Measurements from ENCODE around the gene CDC42EP1. TPM values are rescaled to one million over a fixed set of nuclear protein-coding genes. Genes with fewer than 3 reads are reported as not detected.

Gene CDC42EP1
- total RNA-seq, 2 donors from 2014 or later, result 61.6 to 104 TPM

GRCh38 chr22:37517826-37518450 is 42.3 kb upstream of the CDC42EP1 start:
- H3K4me3 ChIP-seq, result no peak overlapping the region
- peaks cover 0 to 11% of the 10 kb centered on the region in 2 donors for H3K4me1 ChIP-seq (ENCODE audit: control insufficient read depth in 1 of 2, low read depth in 2 of 2)
- no peaks in the 10 kb centered on the region for H3K9me3 ChIP-seq
- H3K36me3 ChIP-seq, result no peaks in the 10 kb centered on the region
- no peak for DNase-seq (ENCODE audit: low spot score)
- no peak for ATAC-seq (ENCODE audit: insufficient number of reproducible peaks, low FRiP score, low read depth)
- TF ChIP-seq CTCF (IDR thresholded peaks at IDR 0.05), result no peak
- H3K27ac ChIP-seq, result no peak overlapping the region
- no peaks in the 10 kb centered on the region for H3K27me3 ChIP-seq (replicated peaks; ENCODE audit: insufficient read depth)

DNA sequence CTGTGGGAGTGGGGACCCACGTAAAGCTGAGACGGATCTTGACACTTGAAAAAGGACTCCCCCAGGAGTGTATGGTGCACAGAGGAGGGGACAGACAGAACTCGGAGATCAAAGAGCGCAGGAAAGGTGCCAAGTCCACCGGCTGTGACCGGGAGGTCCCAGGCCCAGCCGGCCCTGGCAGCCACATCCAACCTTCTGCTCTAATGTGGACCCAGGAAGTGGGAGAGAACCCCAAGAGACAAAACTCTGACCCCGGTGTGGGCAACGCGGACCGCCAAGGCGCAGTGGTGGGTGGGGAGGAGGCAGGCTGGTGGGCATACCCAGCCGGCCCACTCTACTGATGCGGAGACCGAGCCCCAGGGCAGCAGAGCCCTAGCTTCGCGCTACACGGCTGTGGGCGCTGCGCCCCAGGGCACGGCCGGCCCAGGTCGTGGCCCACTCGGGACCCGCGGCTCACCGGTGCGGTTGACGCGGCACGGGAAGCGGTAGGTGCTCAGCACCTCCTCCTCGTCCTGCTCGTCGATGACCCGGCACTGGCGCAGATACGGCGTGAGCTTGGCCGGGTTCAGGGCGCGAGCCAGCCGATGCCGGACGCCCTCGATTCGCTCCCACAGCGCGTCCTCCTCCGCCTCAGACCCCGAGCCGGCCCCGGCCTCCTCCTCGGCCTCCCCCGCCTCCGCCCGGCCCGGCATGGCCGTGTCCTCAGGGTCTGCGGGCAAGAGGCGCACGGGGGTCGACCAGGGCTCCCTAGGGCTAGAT is 41.6 kb upstream of the CDC42EP1 start:
- H3K4me3 ChIP-seq, result peak overlapping the region; percentile 74
- TF ChIP-seq CTCF (IDR thresholded peaks at IDR 0.05), result no peak
- peaks cover 0 to 11% of the 10 kb centered on the region in 2 donors for H3K4me1 ChIP-seq (ENCODE audit: control insufficient read depth in 1 of 2, low read depth in 2 of 2)
- H3K36me3 ChIP-seq, result no peaks in the 10 kb centered on the region
- no peaks in the 10 kb centered on the region for H3K27me3 ChIP-seq (replicated peaks; ENCODE audit: insufficient read depth)
- H3K27ac ChIP-seq, result no peak overlapping the region
- DNase-seq (ENCODE audit: low spot score) (no peak), ATAC-seq (ENCODE audit: insufficient number of reproducible peaks, low FRiP score, low read depth) (no peak)
- no peaks in the 10 kb centered on the region for H3K9me3 ChIP-seq

DNA sequence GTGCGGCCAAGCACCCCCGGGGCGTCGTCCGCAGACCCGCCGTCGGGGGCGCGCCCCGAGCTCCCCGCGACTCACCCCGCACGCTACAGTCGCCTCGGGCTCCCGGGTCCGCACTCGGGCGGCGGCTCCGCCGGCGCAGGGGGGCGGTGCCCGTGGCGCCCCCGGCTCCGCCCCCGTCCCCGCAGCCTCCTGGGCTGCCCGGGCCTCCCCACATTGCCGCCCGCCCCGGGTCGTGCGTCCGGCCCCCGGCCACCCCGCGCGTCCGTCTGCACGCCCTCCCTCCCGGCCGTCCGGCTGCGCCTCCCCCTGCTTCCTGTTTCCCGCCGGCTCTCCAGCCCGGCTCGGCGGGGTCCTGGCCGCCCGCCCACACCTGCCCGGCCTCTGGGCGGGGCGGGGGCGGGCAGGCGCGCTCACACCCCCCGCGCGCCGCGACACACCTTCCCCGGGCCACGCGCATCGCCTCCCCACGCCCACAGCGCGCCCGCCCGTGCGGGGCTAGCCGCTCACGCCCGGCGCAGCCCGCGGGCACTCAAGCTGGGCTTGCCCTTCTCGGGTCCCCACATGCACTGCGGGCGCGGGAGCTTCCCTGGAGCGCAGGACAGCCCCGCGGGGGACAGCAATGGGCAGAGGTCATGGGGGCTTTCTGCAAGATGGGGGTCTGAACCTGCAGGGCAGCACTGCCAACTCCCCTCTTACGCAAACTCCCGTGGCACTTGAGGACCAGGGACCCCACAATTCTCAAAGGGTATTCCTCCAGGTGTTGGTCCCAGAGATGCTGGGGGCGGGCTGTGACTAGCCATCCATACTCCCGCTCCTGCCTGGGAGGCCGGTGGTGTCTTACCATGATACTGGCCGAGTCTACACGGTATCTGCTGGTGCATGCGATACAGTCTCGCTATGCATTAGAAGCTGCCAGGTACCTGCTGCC is 40.7 kb upstream of the CDC42EP1 start, which contains the start of gene CARD10:
Gene CARD10, minus strand, starts transcription at position 148 of the 928 bp plus-strand sequence. CDS start 215 bp downstream, outside the sequence.
- Histone ChIP-seq H3K4me1 (ENCODE audit: control insufficient read depth in 1 of 2, low read depth in 2 of 2) (peaks cover 0 to 11% of the 10 kb centered on the region in 2 donors), H3K27me3 (replicated peaks; ENCODE audit: insufficient read depth) (no peaks in the 10 kb centered on the region), H3K36me3 (no peaks in the 10 kb centered on the region), H3K9me3 (no peaks in the 10 kb centered on the region), H3K4me3 (peak within 1 kb of the TSS; percentile 74), H3K27ac (no peak within 1 kb of the TSS)
- DNase-seq (ENCODE audit: low spot score) (no peak), ATAC-seq (ENCODE audit: insufficient number of reproducible peaks, low FRiP score, low read depth) (no peak)
- TF ChIP-seq CTCF (IDR thresholded peaks at IDR 0.05), result no peak

DNA sequence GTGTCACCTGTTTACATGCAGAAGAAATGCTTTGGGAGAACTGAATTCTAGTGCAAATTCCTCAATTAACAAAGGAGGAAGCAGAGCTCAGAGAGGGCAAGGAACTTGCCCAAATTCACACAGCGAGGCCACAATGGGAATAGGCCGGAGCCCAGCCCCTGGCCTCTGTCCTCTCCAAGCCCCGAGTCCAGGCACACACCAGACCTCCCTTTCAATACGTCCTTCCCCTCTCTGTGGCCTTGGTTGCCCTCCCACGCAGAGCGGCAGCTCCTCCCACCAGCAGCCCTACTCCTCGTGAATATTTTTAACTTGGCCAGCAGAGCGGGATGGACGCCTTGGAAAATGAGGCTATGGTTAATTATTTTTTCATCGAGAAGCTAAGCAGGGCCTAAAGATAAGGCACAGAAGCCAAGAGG is 39.5 kb upstream of the CDC42EP1 start:
- no peak for TF ChIP-seq CTCF (IDR thresholded peaks at IDR 0.05)
- Histone ChIP-seq H3K36me3 (no peaks in the 10 kb centered on the region), H3K4me1 (ENCODE audit: control insufficient read depth in 1 of 2, low read depth in 2 of 2) (peaks cover 0 to 14% of the 10 kb centered on the region in 2 donors), H3K27ac (no peak overlapping the region), H3K4me3 (no peak overlapping the region), H3K27me3 (replicated peaks; ENCODE audit: insufficient read depth) (no peaks in the 10 kb centered on the region), H3K9me3 (no peaks in the 10 kb centered on the region)
- no peak for DNase-seq (ENCODE audit: low spot score)
- no peak for ATAC-seq (ENCODE audit: insufficient number of reproducible peaks, low FRiP score, low read depth)
